ENCODE measurements around the gene P4HA2. TPM values are rescaled to one million over a fixed set of nuclear protein-coding genes. Genes with fewer than 3 reads are reported as not detected.

P4HA2 gene
- total and polyA plus RNA-seq, 9 of the 15 experiments (the other 6 are each of a cell fraction or from before 2014, with no cell fraction given), result 9.6 to 50.0 (median 12.7) TPM

- peaks cover 32% of the 10 kb centered on the region; the same call in 2 of the 3 replicates for H3K36me3 ChIP-seq (ENCODE audit: control insufficient read depth, insufficient read depth, low read length)
- H3K9me3 ChIP-seq (replicated peaks; ENCODE audit: control insufficient read depth, insufficient read depth, low read depth, low read length), result no peaks in the 10 kb centered on the region
- BruUV-seq (replicated peaks), result no TSS peak
- H3K4me2 ChIP-seq (ENCODE audit: insufficient read depth, low read length), result no peak overlapping the region
- FAIRE-seq (no peak), DNase-seq (ENCODE audit: extremely low read depth in 1 of 4, low spot score in 3 of 4) (no peak), ATAC-seq (no peak)
- H4K20me1 ChIP-seq (replicated peaks; ENCODE audit: control insufficient read depth, insufficient read depth, low read length), result no peaks in the 10 kb centered on the region
- TF ChIP-seq, protein P1, sequence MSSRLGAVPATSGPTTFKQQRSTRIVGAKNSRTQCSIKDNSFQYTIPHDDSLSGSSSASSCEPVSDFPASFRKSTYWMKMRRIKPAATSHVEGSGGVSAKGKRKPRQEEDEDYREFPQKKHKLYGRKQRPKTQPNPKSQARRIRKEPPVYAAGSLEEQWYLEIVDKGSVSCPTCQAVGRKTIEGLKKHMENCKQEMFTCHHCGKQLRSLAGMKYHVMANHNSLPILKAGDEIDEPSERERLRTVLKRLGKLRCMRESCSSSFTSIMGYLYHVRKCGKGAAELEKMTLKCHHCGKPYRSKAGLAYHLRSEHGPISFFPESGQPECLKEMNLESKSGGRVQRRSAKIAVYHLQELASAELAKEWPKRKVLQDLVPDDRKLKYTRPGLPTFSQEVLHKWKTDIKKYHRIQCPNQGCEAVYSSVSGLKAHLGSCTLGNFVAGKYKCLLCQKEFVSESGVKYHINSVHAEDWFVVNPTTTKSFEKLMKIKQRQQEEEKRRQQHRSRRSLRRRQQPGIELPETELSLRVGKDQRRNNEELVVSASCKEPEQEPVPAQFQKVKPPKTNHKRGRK (tag; IDR thresholded peaks at IDR 0.05), result no peak
- TF ChIP-seq RBM15 (IDR thresholded peaks at IDR 0.05; ENCODE audit: insufficient read depth, low read length), result no peak
- TF ChIP-seq ZNF79 (CRISPR knock-in tag; IDR thresholded peaks at IDR 0.05; ENCODE audit: low read depth), result no peak
- TF ChIP-seq SP2 (IDR thresholded peaks at IDR 0.05; ENCODE audit: extremely low read depth, low read depth, low read length, poor library complexity, severe bottlenecking), result no peak
- no peak for TF ChIP-seq OTX1 (CRISPR knock-in tag; IDR thresholded peaks at IDR 0.05)
- no peak for TF ChIP-seq POLR2G (IDR thresholded peaks at IDR 0.05; ENCODE audit: low read depth, low read length)
- no peak for TF ChIP-seq KDM5B (IDR thresholded peaks at IDR 0.05; ENCODE audit: insufficient replicate concordance, low read depth, low read length)
- no peak for TF ChIP-seq E2F8 (IDR thresholded peaks at IDR 0.05; ENCODE audit: low read depth, partially characterized antibody)
- TF ChIP-seq SIN3B (IDR thresholded peaks at IDR 0.05; ENCODE audit: low read depth), result no peak
- no peak for TF ChIP-seq CREBBP (IDR thresholded peaks at IDR 0.05; ENCODE audit: low read depth, low read length)
- no peak for TF ChIP-seq ZNF668 (CRISPR knock-in tag; IDR thresholded peaks at IDR 0.05)
- TF ChIP-seq ATF2 (CRISPR knock-in tag; IDR thresholded peaks at IDR 0.05), result no peak
- TF ChIP-seq TCFL5 (CRISPR knock-in tag; conservative IDR thresholded peaks at IDR 0.05), result no peak
- TF ChIP-seq SMARCE1 (IDR thresholded peaks at IDR 0.05), result no peak
- no peak for TF ChIP-seq ZNF212 (CRISPR knock-in tag; IDR thresholded peaks at IDR 0.05)
- TF ChIP-seq MCM3 (IDR thresholded peaks at IDR 0.05), result no peak
- no peak for TF ChIP-seq TCF3 (CRISPR knock-in tag; IDR thresholded peaks at IDR 0.05)
- no peak for TF ChIP-seq ZNF589 (CRISPR knock-in tag; IDR thresholded peaks at IDR 0.05; ENCODE audit: low read depth)
- H3K4me1 ChIP-seq (replicated peaks in 1 of 2; ENCODE audit: control insufficient read depth in 2 of 2, insufficient read depth in 2 of 2, low read length in 2 of 2), result peaks cover 0 to 7% of the 10 kb centered on the region in 2 experiments; a peak in 1 of 5 replicates
- H3K4me3 ChIP-seq, result no peak overlapping the region
- in situ Hi-C loops (cut with MboI), result no loop called here
- H3K27me3 ChIP-seq (ENCODE audit: control insufficient read depth in 2 of 2, insufficient read depth in 2 of 2, low read length in 2 of 2), result no peaks in the 10 kb centered on the region
- H3K27ac ChIP-seq (ENCODE audit: extremely low read depth, low read depth, low read length), result no peak overlapping the region
- ChIA-PET POLR2A (interaction anchor here (2.3 to 2.4 kb wide), 2 partner anchors 13 to 16 kb away, joined by 10 to 11 read pairs; partner anchors contain the start of gene P4HA2), CTCF (ENCODE audit: low intra/inter-chr PET ratio) (no interaction called here)
- no peaks in the 10 kb centered on the region for H3K9me1 ChIP-seq (ENCODE audit: control insufficient read depth, insufficient read depth, low read length)
- intact Hi-C loops (cut with micrococcal nuclease), result no loop called here
- no peak overlapping the region for H3K9ac ChIP-seq (ENCODE audit: insufficient read depth in 1 of 2, low read depth in 2 of 2, low read length in 2 of 2)
- WGBS (ENCODE audit: insufficient coverage, low coverage, missing lambda C conversion rate), result 13% methylated on average over 1 of the region's 1 CpG
- H2AFZ ChIP-seq (ENCODE audit: low read depth, low read length), result no peak overlapping the region
- no peaks in the 10 kb centered on the region for H3K79me2 ChIP-seq (ENCODE audit: control insufficient read depth, insufficient read depth, low read length)
Measured at GRCh38 chr5:132211787-132212186, 15.9 kb downstream of the P4HA2 start.

Measured in K562 (cell line).